Muscle layer of colon (tissue), 2 donors: ENCODE results near the gene ARFIP1.

ENCODE experiments used
- H3K27ac ChIP-seq: one replicate; pipeline ENCODE4 v1.7.0; 2013; ENCODE audit warnings: low read depth, mild to moderate bottlenecking, low read length, moderate library complexity
- H3K27me3 ChIP-seq, 2 donors: one replicate each; pipeline ENCODE4 v1.7.0; 2013; ENCODE audit warnings: low read length in 2 of 2, mild to moderate bottlenecking in 2 of 2; ENCODE audit not compliant: insufficient read depth in 2 of 2, control insufficient read depth in 1 of 2
- H3K36me3 ChIP-seq: one replicate; pipeline ENCODE4 v1.7.0; 2013; ENCODE audit warnings: mild to moderate bottlenecking, low read length; ENCODE audit not compliant: insufficient read depth
- H3K4me1 ChIP-seq: one replicate; pipeline ENCODE4 v1.7.0; 2013; ENCODE audit warnings: mild to moderate bottlenecking, low read length; ENCODE audit not compliant: insufficient read depth
- H3K4me3 ChIP-seq, 2 donors: one replicate each; pipeline ENCODE4 v1.7.0; 2013; ENCODE audit warnings: low read length in 2 of 2, low read depth in 1 of 2, mild to moderate bottlenecking in 1 of 2, moderate library complexity in 1 of 2
- H3K9ac ChIP-seq: one replicate; pipeline ENCODE4 v1.7.0; 2013; ENCODE audit warnings: low read length
- H3K9me3 ChIP-seq: one replicate; pipeline ENCODE4 v1.7.0; 2013; ENCODE audit warnings: mild to moderate bottlenecking, low read length
- donor health status: abdominal sarcoma.
- donor health status: Adenocarcinoma of cecum.

Gene ARFIP1

GRCh38 chr4:152929888-152930287, 150.1 kb downstream of the ARFIP1 start:
- H3K4me1 ChIP-seq: no peaks in the 10 kb centered on the region
- no peaks in the 10 kb centered on the region for H3K27me3 ChIP-seq
- no peak overlapping the region for H3K9ac ChIP-seq
- H3K9me3 ChIP-seq: no peaks in the 10 kb centered on the region
- H3K4me3 ChIP-seq: no peak overlapping the region
- H3K27ac ChIP-seq: no peak overlapping the region
- no peaks in the 10 kb centered on the region for H3K36me3 ChIP-seq

- H3K27ac ChIP-seq: no peak overlapping the region
- peaks cover 10 to 38% of the 10 kb centered on the region in 2 donors for H3K27me3 ChIP-seq
- H3K4me3 ChIP-seq: no peak overlapping the region
Observed at GRCh38 chr4:152935143-152935542, 155.4 kb downstream of the ARFIP1 start.

GRCh38 chr4:152935631-152936445, 156.1 kb downstream of the ARFIP1 start, which contains the start of gene FHDC1:
FHDC1 (plus strand) TSS chr4:152936323; CDS start chr4:152943058, 6,735 bp downstream.
- Histone ChIP-seq H3K27me3 (peaks cover 10 to 38% of the 10 kb centered on the region in 2 donors), H3K9me3 (no peaks in the 10 kb centered on the region), H3K36me3 (no peaks in the 10 kb centered on the region), H3K4me1 (peaks cover 8% of the 10 kb centered on the region), H3K9ac (no peak within 1 kb of the TSS), H3K4me3 (peak within 1 kb of the TSS; percentile 60 to 74), H3K27ac (no peak within 1 kb of the TSS)

More at GRCh38 chr4:152935143-152935542, 155.4 kb downstream of the ARFIP1 start:
- Histone ChIP-seq H3K4me1 (peaks cover 8% of the 10 kb centered on the region), H3K36me3 (no peaks in the 10 kb centered on the region), H3K9me3 (no peaks in the 10 kb centered on the region), H3K9ac (no peak overlapping the region)

DNA sequence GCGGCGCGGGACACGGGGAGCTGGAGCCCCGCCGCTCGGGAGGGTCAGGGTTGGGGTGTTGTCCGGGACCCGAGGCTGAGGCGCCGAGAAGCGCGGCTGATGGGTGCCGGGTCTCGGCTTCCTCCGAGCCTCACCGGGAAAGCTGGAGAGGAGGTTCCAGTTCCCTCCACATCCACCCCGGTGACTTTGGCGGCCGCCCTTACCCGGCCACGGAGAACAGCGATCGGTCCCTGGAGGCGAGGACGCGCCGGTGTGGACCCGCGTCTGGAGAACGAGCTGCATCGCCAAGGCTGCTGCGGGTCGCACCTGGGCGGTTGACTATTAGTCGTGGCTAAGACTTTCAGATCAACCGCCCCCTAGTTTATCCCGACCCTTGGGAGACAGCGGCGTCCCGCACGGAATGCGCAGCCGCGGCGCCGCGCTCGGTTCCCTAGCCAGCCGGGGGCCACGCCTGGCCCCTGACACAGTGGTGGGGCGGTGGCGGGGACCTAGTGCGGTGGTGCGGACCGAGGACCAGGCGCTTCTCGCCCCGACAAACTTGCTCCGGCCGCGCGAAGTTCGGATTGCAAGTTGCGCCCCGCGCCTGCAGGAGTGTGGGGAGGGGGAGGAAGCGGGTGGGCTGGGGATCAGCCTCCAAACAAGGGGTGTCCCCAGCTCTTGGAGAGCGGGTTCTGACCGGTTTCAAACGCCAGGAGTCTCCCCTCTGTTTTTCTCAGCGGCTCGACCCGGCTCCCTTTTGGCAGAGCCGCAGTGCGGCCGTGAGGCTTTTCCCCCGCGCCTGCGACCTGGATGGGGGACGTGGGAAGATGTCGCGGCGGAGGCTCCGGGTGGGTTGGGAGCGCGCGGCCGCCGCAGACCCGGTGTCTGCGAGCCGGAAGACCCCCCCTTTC, 156.9 kb downstream of the ARFIP1 start:
- Histone ChIP-seq H3K9ac (no peak overlapping the region), H3K36me3 (no peaks in the 10 kb centered on the region), H3K9me3 (no peaks in the 10 kb centered on the region), H3K4me1 (peaks cover 8% of the 10 kb centered on the region), H3K27me3 (peaks cover 10 to 38% of the 10 kb centered on the region in 2 donors), H3K27ac (no peak overlapping the region), H3K4me3 (peak overlapping the region; percentile 60 to 74)

GRCh38 chr4:152937336-152938236, 157.8 kb downstream of the ARFIP1 start:
- H3K9ac ChIP-seq: no peak overlapping the region
- peaks cover 8% of the 10 kb centered on the region for H3K4me1 ChIP-seq
- no peak overlapping the region for H3K27ac ChIP-seq
- peak overlapping the region; percentile 73 to 74 for H3K4me3 ChIP-seq
- H3K27me3 ChIP-seq: peaks cover 10 to 38% of the 10 kb centered on the region in 2 donors
- H3K36me3 ChIP-seq: no peaks in the 10 kb centered on the region
- H3K9me3 ChIP-seq: no peaks in the 10 kb centered on the region

DNA sequence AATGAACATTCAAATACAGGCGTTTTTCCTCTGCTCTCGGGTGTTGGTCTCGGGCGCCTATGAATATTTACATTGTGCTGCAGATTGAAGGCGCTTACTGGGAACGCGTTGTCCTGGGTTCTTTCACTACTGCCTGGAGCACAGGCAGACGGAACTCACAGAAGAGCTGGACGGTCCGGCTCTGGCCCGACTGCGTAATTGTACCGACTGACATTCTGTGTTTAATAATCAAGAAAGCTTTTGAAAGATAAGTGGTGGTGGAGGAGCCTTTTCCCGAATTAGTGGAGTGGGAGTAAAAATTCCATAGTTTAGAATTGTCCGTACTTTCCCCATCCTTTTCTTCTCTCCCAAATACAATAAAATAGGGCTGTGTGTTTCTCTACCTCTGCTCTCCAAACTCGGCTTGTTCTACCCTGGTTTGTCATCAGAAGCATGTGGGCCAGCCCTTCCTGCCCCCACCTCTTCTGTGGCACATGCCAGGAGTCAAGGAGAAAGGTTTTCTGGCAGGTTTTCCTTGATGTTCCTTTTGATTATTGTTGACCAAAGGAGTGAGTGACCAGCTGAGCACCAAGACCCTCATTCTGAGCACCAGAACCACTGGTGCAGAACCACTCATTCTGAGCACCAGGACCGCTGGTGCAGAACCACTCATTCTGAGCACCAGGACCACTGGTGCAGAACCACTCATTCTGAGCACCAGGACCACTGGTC, 158.6 kb downstream of the ARFIP1 start:
- no peak overlapping the region for H3K9ac ChIP-seq
- H3K27ac ChIP-seq: no peak overlapping the region
- peak overlapping the region; percentile 73 to 74 for H3K4me3 ChIP-seq
- no peaks in the 10 kb centered on the region for H3K9me3 ChIP-seq
- H3K4me1 ChIP-seq: peaks cover 8% of the 10 kb centered on the region
- H3K36me3 ChIP-seq: no peaks in the 10 kb centered on the region
- peaks cover 10 to 38% of the 10 kb centered on the region in 2 donors for H3K27me3 ChIP-seq

DNA sequence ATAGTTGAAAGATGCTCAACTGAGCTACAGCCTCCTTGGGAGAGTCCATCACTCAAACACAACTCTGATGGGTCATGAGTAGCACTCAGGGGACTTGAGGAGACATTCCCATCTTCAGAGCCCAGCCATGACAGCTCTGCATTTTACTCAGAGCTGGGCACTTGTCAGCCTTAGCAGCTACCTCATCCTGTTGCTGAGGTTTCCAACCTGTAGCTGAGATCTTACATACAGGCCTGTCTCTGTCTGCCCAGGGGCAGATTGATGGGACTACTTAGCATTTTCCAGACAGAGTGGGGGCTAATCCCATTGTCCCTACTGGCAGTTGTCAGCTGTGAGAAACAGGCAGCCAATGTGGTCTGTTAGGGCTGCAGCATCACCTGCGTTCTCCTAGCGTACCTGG, 159.9 kb downstream of the ARFIP1 start:
- Histone ChIP-seq H3K4me1 (peaks cover 8% of the 10 kb centered on the region), H3K4me3 (no peak overlapping the region), H3K36me3 (no peaks in the 10 kb centered on the region), H3K27me3 (peaks cover 10 to 38% of the 10 kb centered on the region in 2 donors), H3K27ac (no peak overlapping the region), H3K9ac (no peak overlapping the region), H3K9me3 (no peaks in the 10 kb centered on the region)

GRCh38 chr4:152940461-152940860, 160.7 kb downstream of the ARFIP1 start:
- peaks cover 10 to 36% of the 10 kb centered on the region in 2 donors for H3K27me3 ChIP-seq
- H3K36me3 ChIP-seq: no peaks in the 10 kb centered on the region
- no peaks in the 10 kb centered on the region for H3K9me3 ChIP-seq
- no peak overlapping the region for H3K4me3 ChIP-seq
- no peak overlapping the region for H3K27ac ChIP-seq
- peaks cover 7% of the 10 kb centered on the region for H3K4me1 ChIP-seq
- no peak overlapping the region for H3K9ac ChIP-seq

DNA sequence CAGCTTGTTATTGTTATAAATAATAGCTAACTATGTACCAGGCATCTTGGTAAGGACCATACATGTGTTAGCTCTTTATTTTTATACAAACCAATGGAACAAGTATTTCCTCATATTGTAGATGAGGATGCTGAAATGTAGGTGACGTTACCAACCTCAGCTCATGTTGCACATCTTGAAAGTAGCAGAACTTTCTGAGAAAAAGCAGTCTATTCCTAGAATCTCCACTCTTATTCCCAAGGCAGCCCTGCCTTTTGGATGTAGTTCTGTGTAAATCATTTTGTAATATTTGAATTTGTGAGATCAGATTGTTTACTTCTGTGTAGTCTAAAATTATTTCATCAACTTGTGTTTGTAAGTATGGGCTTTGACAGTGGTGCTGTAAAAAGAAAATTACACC, 161.7 kb downstream of the ARFIP1 start:
- Histone ChIP-seq H3K4me1 (peaks cover 4% of the 10 kb centered on the region), H3K4me3 (no peak overlapping the region), H3K27me3 (peaks cover 10 to 30% of the 10 kb centered on the region in 2 donors), H3K27ac (no peak overlapping the region), H3K9me3 (no peaks in the 10 kb centered on the region), H3K9ac (no peak overlapping the region), H3K36me3 (no peaks in the 10 kb centered on the region)

DNA sequence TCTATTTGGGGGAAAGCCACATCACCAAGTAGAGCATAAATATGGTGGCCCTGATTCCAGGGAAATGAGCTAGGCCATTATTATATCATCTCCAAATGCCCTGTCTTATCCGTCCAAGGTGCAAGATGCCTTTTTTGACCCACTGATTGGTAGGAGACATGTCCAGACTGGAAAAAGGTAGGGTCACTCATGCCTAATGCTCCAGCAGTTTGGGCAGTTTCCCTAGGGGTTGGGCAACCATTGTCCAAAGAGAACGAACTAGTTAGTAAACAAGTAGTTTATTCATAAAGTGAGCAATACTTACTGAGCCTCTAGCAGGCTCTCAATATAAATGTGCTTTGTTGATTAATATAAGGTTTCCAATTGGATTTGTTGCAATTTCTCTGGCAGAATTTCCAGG, 162.6 kb downstream of the ARFIP1 start:
- Histone ChIP-seq H3K9me3 (no peaks in the 10 kb centered on the region), H3K4me3 (no peak overlapping the region), H3K27ac (no peak overlapping the region), H3K27me3 (peaks cover 10 to 21% of the 10 kb centered on the region in 2 donors), H3K9ac (no peak overlapping the region), H3K36me3 (no peaks in the 10 kb centered on the region), H3K4me1 (peaks cover 4% of the 10 kb centered on the region)
